ENCODE results near the gene TRIM17.

- TF ChIP-seq POLR2A (IDR thresholded peaks at IDR 0.05) (no peak), CTCF (IDR thresholded peaks at IDR 0.05) (no peak)
These were observed 11.3 kb downstream of the TRIM17 start for GRCh38 chr1:228405200-228405978.
